Type B pancreatic cell (in vitro differentiated cells): Measurements from ENCODE around the gene DIPK1A. TPM values are rescaled to one million over a fixed set of nuclear protein-coding genes. Genes with fewer than 3 reads are reported as not detected.
A peak's percentile ranks its signal among the peaks of the same experiment; 100 is the strongest.

Experiments used
- DNase-seq: peaks from one replicate; pipeline ENCODE4 v3.0.0; 2021; ENCODE audit warnings: mixed read lengths; ENCODE audit not compliant: unreplicated experiment; ENCODE audit errors: extremely low spot score
- H3K27ac Mint-ChIP-seq: 2 replicates; pipeline ENCODE4 v1.8.0; 2021; ENCODE audit warnings: mild to moderate bottlenecking, mixed read lengths
- H3K27me3 Mint-ChIP-seq: 2 replicates; pipeline ENCODE4 v1.8.0; 2021; ENCODE audit warnings: mixed read lengths
- H3K36me3 Mint-ChIP-seq: 2 replicates; pipeline ENCODE4 v1.8.0; 2021; ENCODE audit warnings: mixed read lengths
- H3K4me1 Mint-ChIP-seq: one replicate; pipeline ENCODE4 v1.8.0; 2021; ENCODE audit warnings: mixed read lengths; ENCODE audit not compliant: unreplicated experiment
- H3K4me3 Mint-ChIP-seq: 2 replicates; pipeline ENCODE4 v1.8.0; 2021; ENCODE audit warnings: mild to moderate bottlenecking, mixed read lengths
- H3K9me3 Mint-ChIP-seq: 2 replicates; pipeline ENCODE4 v1.8.0; 2021; ENCODE audit warnings: mixed read lengths
- total RNA-seq: library from RNA; stranded (reverse); gene quantifications from 2 replicates; pipeline ENCODE4 v1.2.1, GENCODE V29; 2021; ENCODE audit warnings: low replicate concordance
- TF ChIP-seq, protein P1 (sequence below): fragments of 200-600 bp; sonication (generic); conservative IDR thresholded peaks from 2 replicates; pipeline ENCODE4 v1.5.0; 2021; ENCODE audit warnings: antibody characterized with exemption, mild to moderate bottlenecking

DIPK1A gene
- total RNA-seq, 1 donor from 2014 or later: 4.6 TPM

- Mint-ChIP-seq H3K9me3 (no peaks in the 10 kb centered on the region), H3K27ac (no peak overlapping the region), H3K4me3 (no peak overlapping the region), H3K4me1 (peaks cover 6% of the 10 kb centered on the region), H3K27me3 (no peaks in the 10 kb centered on the region), H3K36me3 (no peaks in the 10 kb centered on the region)
- TF ChIP-seq, protein P1, sequence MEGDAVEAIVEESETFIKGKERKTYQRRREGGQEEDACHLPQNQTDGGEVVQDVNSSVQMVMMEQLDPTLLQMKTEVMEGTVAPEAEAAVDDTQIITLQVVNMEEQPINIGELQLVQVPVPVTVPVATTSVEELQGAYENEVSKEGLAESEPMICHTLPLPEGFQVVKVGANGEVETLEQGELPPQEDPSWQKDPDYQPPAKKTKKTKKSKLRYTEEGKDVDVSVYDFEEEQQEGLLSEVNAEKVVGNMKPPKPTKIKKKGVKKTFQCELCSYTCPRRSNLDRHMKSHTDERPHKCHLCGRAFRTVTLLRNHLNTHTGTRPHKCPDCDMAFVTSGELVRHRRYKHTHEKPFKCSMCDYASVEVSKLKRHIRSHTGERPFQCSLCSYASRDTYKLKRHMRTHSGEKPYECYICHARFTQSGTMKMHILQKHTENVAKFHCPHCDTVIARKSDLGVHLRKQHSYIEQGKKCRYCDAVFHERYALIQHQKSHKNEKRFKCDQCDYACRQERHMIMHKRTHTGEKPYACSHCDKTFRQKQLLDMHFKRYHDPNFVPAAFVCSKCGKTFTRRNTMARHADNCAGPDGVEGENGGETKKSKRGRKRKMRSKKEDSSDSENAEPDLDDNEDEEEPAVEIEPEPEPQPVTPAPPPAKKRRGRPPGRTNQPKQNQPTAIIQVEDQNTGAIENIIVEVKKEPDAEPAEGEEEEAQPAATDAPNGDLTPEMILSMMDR: no peak
- no peak for DNase-seq
Measured at GRCh38 chr1:92929461-92929860, 31.8 kb downstream of the DIPK1A start.

- H3K36me3 Mint-ChIP-seq: no peaks in the 10 kb centered on the region
- no peak overlapping the region for H3K27ac Mint-ChIP-seq
- TF ChIP-seq, protein P1: peak; percentile 43
- no peak overlapping the region for H3K4me3 Mint-ChIP-seq
- H3K9me3 Mint-ChIP-seq: no peaks in the 10 kb centered on the region
- DNase-seq: no peak
- no peaks in the 10 kb centered on the region for H3K27me3 Mint-ChIP-seq
- no peaks in the 10 kb centered on the region for H3K4me1 Mint-ChIP-seq
Measured at GRCh38 chr1:92927870-92928269, 33.4 kb downstream of the DIPK1A start.

GRCh38 chr1:92926873-92927272 is 34.4 kb downstream of the DIPK1A start:
- Mint-ChIP-seq H3K4me1 (no peaks in the 10 kb centered on the region), H3K4me3 (no peak overlapping the region), H3K36me3 (no peaks in the 10 kb centered on the region), H3K9me3 (no peaks in the 10 kb centered on the region), H3K27me3 (no peaks in the 10 kb centered on the region), H3K27ac (no peak overlapping the region)
- TF ChIP-seq, protein P1: no peak
- no peak for DNase-seq

DNA sequence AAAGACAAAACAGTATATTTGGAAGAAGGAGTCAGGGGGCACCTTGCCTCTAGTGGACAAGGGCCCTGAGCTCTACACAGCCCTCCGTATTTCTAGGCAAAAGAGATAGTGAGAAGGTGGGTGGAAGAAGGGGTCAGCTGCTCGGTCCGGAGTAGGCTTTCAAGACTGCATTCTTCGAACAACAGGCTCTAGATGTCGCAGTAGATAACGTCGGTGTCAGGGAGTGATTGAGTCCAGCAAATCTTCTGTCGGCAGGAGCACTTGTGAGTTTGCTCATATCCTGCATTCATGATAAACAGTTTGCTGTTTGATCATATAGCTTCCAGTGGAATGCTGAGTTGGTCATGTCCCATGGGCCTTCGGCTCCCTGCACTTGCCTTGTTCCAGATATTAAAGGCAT is 36.8 kb downstream of the DIPK1A start:
- Mint-ChIP-seq H3K9me3 (peaks cover under 1% of the 10 kb centered on the region), H3K4me3 (no peak overlapping the region), H3K27ac (no peak overlapping the region), H3K27me3 (no peaks in the 10 kb centered on the region), H3K4me1 (no peaks in the 10 kb centered on the region), H3K36me3 (peaks cover 7% of the 10 kb centered on the region)
- no peak for DNase-seq
- TF ChIP-seq, protein P1: no peak

DNA sequence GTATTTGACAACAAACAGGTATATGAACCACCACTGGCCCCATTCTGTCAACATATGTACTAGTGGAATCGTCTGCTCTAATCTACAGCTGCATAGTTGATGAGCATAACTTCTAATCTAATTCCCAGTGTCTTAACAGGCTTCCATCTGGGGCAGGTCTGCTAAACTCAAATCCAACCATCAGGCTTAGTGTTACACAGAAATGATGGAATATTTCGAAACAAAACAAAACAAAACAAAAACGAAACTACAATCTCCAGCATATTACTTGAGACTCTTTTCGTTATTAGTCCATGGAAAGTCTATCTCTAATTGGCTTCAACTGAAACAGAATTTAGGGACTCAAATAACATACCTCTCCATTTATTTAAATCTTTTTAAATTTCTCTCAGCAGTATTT is 37.6 kb downstream of the DIPK1A start:
- H3K4me1 Mint-ChIP-seq: no peaks in the 10 kb centered on the region
- H3K36me3 Mint-ChIP-seq: peaks cover 7% of the 10 kb centered on the region
- peaks cover 5% of the 10 kb centered on the region for H3K9me3 Mint-ChIP-seq
- DNase-seq: no peak
- no peak overlapping the region for H3K4me3 Mint-ChIP-seq
- TF ChIP-seq, protein P1: no peak
- no peaks in the 10 kb centered on the region for H3K27me3 Mint-ChIP-seq
- no peak overlapping the region for H3K27ac Mint-ChIP-seq

GRCh38 chr1:92922356-92923035 is 38.8 kb downstream of the DIPK1A start:
- H3K27me3 Mint-ChIP-seq: no peaks in the 10 kb centered on the region
- peaks cover 5% of the 10 kb centered on the region for H3K9me3 Mint-ChIP-seq
- no peak overlapping the region for H3K27ac Mint-ChIP-seq
- TF ChIP-seq, protein P1: no peak
- H3K4me3 Mint-ChIP-seq: no peak overlapping the region
- peaks cover 7% of the 10 kb centered on the region for H3K36me3 Mint-ChIP-seq
- no peaks in the 10 kb centered on the region for H3K4me1 Mint-ChIP-seq
- DNase-seq: no peak
